SK-N-SH (cell line): ENCODE measurements around the gene DNAJC17.

Source experiments
- CTCF ChIP-seq: fragments of 200-600 bp; sonication (generic); IDR thresholded peaks from 2 replicates; pipeline ENCODE4 v1.6.1; 2017; ENCODE audit warnings: antibody characterized with exemption, mild to moderate bottlenecking, moderate library complexity
- POLR2AphosphoS5 ChIP-seq: IDR thresholded peaks from 2 replicates; pipeline ENCODE4 v1.6.1; 2012; ENCODE audit warnings: low read depth, low read length
- TEAD4 ChIP-seq: IDR thresholded peaks from 2 replicates; pipeline ENCODE4 v1.4.0; 2012; ENCODE audit warnings: mild to moderate bottlenecking, borderline replicate concordance; ENCODE audit not compliant: insufficient read depth

- TF ChIP-seq CTCF: no peak
- no peak for TF ChIP-seq TEAD4
- TF ChIP-seq POLR2AphosphoS5: no peak
Measured at GRCh38 chr15:40855706-40856234, 48.5 kb upstream of the DNAJC17 start.
